GM19239 (cell line): ENCODE results near the gene UPF2.
"Not testable (repeated sequence)": the region's sequence is repeated elsewhere in the genome, so short reads cannot be mapped to it uniquely, and the experiment has no call there.

Experiments
- DNase-seq: peaks from one replicate; pipeline ENCODE4 v3.0.0; 2011; ENCODE audit warnings: low spot score; ENCODE audit not compliant: insufficient read length
- FAIRE-seq: peaks from 2 replicates; lab custom pipeline; 2011; peaks lifted over from hg19 to GRCh38; lab: Jason Lieb, UNC

The UPF2 gene

GRCh38 chr10:11891776-11892486, 150.7 kb downstream of the UPF2 start:
- DNase-seq: no peak
- no peak for FAIRE-seq

GRCh38 chr10:11889263-11889662, 153.3 kb downstream of the UPF2 start:
- not testable (repeated sequence) for FAIRE-seq, DNase-seq

- DNase-seq (no peak), FAIRE-seq (no peak)
These were observed 155.0 kb downstream of the UPF2 start for GRCh38 chr10:11887381-11888227.

GRCh38 chr10:11886851-11887250, 155.8 kb downstream of the UPF2 start:
- FAIRE-seq (no peak), DNase-seq (no peak)

- no peak for FAIRE-seq
- no peak for DNase-seq
These were observed 156.5 kb downstream of the UPF2 start for GRCh38 chr10:11886138-11886474.

- DNase-seq: no peak
- no peak for FAIRE-seq
These were observed 157.0 kb downstream of the UPF2 start for GRCh38 chr10:11885437-11886137.

GRCh38 chr10:11884706-11885423, 157.7 kb downstream of the UPF2 start:
- FAIRE-seq: no peak
- no peak for DNase-seq

- DNase-seq: no peak
- FAIRE-seq: no peak
These were observed 159.8 kb downstream of the UPF2 start for GRCh38 chr10:11882646-11883375.

- no peak for FAIRE-seq
- no peak for DNase-seq
These were observed 160.9 kb downstream of the UPF2 start for GRCh38 chr10:11881477-11882417.

GRCh38 chr10:11881030-11881476, 161.6 kb downstream of the UPF2 start:
- no peak for FAIRE-seq
- DNase-seq: no peak

GRCh38 chr10:11880151-11881029, 162.2 kb downstream of the UPF2 start:
- no peak for DNase-seq
- no peak for FAIRE-seq

- FAIRE-seq: no peak
- DNase-seq: no peak
These were observed 163.1 kb downstream of the UPF2 start for GRCh38 chr10:11879387-11880094.

GRCh38 chr10:11878776-11879175, 163.8 kb downstream of the UPF2 start:
- no peak for FAIRE-seq

GRCh38 chr10:11877591-11877905, 165.1 kb downstream of the UPF2 start:
- no peak for DNase-seq
- no peak for FAIRE-seq

More at GRCh38 chr10:11878776-11879175, 163.8 kb downstream of the UPF2 start:
- no peak for DNase-seq

GRCh38 chr10:11876805-11877590, 165.6 kb downstream of the UPF2 start:
- no peak for DNase-seq

GRCh38 chr10:11876324-11876723, 166.3 kb downstream of the UPF2 start:
- FAIRE-seq: no peak

More at GRCh38 chr10:11876805-11877590, 165.6 kb downstream of the UPF2 start:
- no peak for FAIRE-seq

More at GRCh38 chr10:11876324-11876723, 166.3 kb downstream of the UPF2 start:
- no peak for DNase-seq
